H54 (cell line): ENCODE measurements around the gene NPAS3.

Source experiments
- DNase-seq: peaks from one replicate; pipeline ENCODE4 v3.0.0; 2011; ENCODE audit warnings: low spot score, mixed read lengths; ENCODE audit not compliant: insufficient read length
- FAIRE-seq: peaks from 3 replicates; lab custom pipeline; 2011; peaks lifted over from hg19 to GRCh38; lab: Jason Lieb, UNC
- POLR2A ChIP-seq: IDR thresholded peaks from 2 replicates; pipeline ENCODE4 v1.6.1; 2011; ENCODE audit warnings: low read depth, mild to moderate bottlenecking, low read length

NPAS3 gene

DNA sequence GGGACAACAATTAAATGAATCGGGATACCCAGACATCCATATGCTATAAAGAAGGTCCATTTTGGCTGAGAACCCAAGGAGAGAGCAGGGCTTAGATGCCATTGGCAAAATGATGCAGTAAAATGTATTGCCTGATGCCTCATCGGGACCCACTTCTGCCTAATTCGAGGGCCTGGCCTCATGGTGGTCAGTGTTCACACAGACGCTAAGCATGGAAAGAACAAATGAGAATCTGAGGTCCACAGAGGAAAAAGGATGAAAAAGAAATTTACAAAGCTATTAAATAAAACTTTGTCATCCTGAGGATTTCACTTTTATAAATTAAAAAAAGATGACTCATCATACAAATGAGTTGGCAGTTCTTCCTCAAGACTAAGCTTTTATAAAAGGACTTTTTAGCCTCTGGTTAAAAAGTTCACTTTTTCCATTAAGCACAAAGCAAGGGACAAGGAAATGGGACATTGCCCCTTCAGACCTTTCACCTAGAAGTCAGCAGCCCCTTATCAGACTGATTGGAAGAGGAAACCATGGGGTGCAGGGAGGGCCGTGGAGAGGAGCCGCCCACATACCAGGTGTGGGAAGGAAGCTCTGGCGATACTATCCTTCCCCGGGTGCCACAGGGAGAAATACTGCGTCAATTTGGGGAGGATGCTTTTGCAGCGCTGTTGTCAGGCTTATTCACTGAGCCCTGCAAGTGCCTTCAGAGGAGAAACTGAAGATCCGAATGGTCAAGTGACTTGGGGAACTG is 836.2 kb downstream of the NPAS3 start:
- TF ChIP-seq POLR2A: no peak
- no peak for DNase-seq
- FAIRE-seq: no peak

DNA sequence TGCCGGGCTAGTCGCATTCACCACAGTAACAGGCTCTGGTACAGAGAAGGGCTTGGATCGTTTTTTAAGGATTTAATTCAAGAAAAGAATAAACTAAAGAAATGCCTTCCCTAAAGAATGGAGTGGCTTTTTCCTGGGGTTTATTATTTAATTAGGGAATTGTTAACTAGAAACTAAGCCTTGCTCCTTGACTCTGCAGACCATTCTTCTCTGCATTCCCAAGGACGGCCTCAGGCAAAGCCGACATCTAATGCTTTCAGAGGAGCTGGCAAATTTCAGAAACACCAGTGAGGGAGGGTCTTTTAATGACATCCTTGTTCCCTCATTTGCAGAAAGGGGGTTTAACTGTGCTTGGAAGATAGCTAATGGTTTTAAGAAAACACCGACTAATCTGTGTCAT is 838.2 kb downstream of the NPAS3 start:
- FAIRE-seq: no peak
- no peak for DNase-seq

DNA sequence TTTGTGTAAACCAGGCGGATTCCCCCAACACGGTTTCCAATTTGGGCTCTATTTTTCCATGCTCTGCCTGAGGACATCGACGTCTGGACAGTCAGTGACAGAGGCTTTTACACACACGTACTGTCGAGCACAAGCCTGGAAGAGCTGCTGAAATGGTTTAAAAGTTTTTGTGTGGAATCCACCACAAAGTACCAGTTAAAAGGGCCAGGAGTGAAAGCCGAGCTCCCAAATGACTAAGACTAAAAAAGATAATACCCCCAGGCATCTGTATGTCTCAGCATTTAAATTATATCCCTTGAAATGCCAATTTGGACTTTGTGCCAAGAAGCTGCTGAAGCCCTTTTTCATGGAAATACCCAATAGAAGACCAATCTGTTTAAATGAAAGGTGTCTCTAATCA is 839.0 kb downstream of the NPAS3 start:
- no peak for TF ChIP-seq POLR2A
- no peak for FAIRE-seq
- no peak for DNase-seq

More for the DNA sequence above, 838.2 kb downstream of the NPAS3 start:
- TF ChIP-seq POLR2A: no peak

- TF ChIP-seq POLR2A: no peak
- FAIRE-seq (no peak), DNase-seq (no peak)
These were observed 841.4 kb downstream of the NPAS3 start for GRCh38 chr14:33780035-33780434.

DNA sequence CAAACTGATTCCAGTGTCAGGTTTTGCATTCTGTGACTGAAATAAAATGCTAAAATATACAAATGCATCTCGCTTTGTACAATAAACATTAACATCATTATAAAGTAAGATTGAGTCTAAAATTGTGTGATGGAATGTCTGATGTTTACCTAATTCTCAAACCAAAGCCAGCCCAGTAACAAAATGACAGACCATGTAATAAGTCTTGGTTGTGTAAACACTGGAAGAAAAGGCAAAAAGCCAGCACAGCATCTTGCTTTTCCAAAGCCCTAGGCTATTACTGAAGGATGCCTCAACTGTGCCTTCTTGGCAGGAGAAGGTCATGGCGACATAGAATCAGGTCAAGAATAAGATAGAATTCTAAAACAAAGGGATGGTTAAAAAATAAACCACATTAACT is 842.6 kb downstream of the NPAS3 start:
- FAIRE-seq (no peak), DNase-seq (no peak)
- no peak for TF ChIP-seq POLR2A

GRCh38 chr14:33782923-33783322 is 844.2 kb downstream of the NPAS3 start:
- no peak for TF ChIP-seq POLR2A
- FAIRE-seq (no peak), DNase-seq (no peak)

GRCh38 chr14:33786091-33786825 is 847.6 kb downstream of the NPAS3 start:
- FAIRE-seq: no peak
- no peak for TF ChIP-seq POLR2A
- no peak for DNase-seq

- no peak for TF ChIP-seq POLR2A
- FAIRE-seq: no peak
- DNase-seq: no peak
These were observed 849.5 kb downstream of the NPAS3 start for GRCh38 chr14:33788161-33788560.

- DNase-seq (no peak), FAIRE-seq (no peak)
- TF ChIP-seq POLR2A: no peak
These were observed 852.3 kb downstream of the NPAS3 start for GRCh38 chr14:33790996-33791395.

- TF ChIP-seq POLR2A: no peak
- DNase-seq: no peak
- no peak for FAIRE-seq
These were observed 853.5 kb downstream of the NPAS3 start for GRCh38 chr14:33792009-33792719.

DNA sequence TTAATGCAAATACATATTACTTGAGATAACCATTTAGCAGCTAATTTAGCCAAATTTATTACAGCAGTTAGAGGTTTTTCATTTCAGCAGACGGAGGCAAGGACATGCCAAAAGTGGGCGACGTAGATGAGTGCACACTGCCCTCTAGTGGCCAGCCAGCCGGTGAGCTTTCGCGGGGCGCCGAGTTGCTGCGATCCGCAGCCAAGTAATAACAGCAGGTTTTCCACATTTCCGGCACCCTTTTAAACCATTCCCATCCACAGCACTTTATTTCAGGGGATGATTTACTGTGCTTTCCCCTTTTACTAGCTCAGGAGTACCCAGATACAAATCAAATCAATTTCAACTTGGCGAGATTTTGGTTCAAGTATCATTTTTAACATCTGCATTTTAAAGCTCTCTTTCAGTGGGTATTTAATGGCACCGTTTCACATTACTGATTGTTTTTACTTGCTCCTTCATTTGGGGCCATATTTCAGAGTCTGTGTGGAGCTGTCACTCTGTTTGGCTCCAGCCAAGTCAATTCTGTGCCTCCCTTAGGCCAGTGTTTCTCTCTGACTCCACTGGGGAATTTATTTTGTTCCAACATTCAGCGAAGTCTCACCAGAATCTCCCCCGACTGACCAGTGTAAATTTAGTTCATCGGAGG is 854.2 kb downstream of the NPAS3 start:
- DNase-seq: peak; percentile 44
- no peak for TF ChIP-seq POLR2A
- FAIRE-seq: peak; percentile 79

- DNase-seq (no peak), FAIRE-seq (no peak)
- no peak for TF ChIP-seq POLR2A
These were observed 854.9 kb downstream of the NPAS3 start for GRCh38 chr14:33793398-33794110.

GRCh38 chr14:33794791-33795305 is 856.2 kb downstream of the NPAS3 start:
- DNase-seq (no peak), FAIRE-seq (no peak)
- TF ChIP-seq POLR2A: no peak

- no peak for TF ChIP-seq POLR2A
- DNase-seq: no peak
- no peak for FAIRE-seq
These were observed 857.7 kb downstream of the NPAS3 start for GRCh38 chr14:33796356-33796755.
